ENCODE measurements around the gene MYO18A.

DNA sequence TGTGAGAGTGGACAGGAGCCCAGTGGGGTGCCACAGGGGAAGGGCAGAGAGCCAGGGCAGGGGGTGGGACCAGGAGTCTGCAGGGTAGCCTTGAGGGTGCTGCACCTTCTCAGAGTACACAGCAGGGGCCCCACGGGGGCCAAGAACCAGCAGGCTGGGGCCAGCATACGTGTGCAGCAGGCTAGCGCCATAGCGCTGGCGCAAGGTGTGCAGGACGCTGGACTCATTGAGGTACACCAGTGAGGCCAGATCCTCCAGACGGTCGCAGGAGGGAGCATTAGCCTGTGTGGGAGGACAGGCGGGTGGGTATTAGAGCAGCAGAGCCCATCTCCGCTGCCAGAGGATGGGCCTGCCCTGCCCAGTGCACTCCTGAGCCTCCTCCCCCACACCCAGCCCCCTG is 58.8 kb downstream of the MYO18A start:
- TF ChIP-seq, protein P1, sequence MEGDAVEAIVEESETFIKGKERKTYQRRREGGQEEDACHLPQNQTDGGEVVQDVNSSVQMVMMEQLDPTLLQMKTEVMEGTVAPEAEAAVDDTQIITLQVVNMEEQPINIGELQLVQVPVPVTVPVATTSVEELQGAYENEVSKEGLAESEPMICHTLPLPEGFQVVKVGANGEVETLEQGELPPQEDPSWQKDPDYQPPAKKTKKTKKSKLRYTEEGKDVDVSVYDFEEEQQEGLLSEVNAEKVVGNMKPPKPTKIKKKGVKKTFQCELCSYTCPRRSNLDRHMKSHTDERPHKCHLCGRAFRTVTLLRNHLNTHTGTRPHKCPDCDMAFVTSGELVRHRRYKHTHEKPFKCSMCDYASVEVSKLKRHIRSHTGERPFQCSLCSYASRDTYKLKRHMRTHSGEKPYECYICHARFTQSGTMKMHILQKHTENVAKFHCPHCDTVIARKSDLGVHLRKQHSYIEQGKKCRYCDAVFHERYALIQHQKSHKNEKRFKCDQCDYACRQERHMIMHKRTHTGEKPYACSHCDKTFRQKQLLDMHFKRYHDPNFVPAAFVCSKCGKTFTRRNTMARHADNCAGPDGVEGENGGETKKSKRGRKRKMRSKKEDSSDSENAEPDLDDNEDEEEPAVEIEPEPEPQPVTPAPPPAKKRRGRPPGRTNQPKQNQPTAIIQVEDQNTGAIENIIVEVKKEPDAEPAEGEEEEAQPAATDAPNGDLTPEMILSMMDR (IDR thresholded peaks at IDR 0.05) = no peak
- no peak for TF ChIP-seq POLR2A (IDR thresholded peaks at IDR 0.05)
